Measurements from ENCODE around the gene TPD52L3.

TPD52L3 gene

GRCh38 chr9:6367128-6367890 lies 39.1 kb downstream of the TPD52L3 start:
- Histone ChIP-seq H3K9me3 (ENCODE audit: control insufficient read depth, insufficient read depth, low read length) (no peaks in the 10 kb centered on the region; the same call in 1 of the 2 replicates), H3K9ac (ENCODE audit: low read depth, low read length) (no peak overlapping the region), H3K36me3 (ENCODE audit: insufficient read depth, low read length) (no peaks in the 10 kb centered on the region), H3K4me1 (ENCODE audit: insufficient read depth, low read length) (no peaks in the 10 kb centered on the region)

- H3K36me3 ChIP-seq (ENCODE audit: insufficient read depth, low read length): no peaks in the 10 kb centered on the region
- H3K9ac ChIP-seq (ENCODE audit: low read depth, low read length): no peak overlapping the region
- H3K4me1 ChIP-seq (ENCODE audit: insufficient read depth, low read length): no peaks in the 10 kb centered on the region
- peaks cover 4% of the 10 kb centered on the region for H3K9me3 ChIP-seq (ENCODE audit: control insufficient read depth, insufficient read depth, low read length)
Measured at GRCh38 chr9:6368831-6369230, 40.7 kb downstream of the TPD52L3 start.
